ENCODE data around the gene GCHFR. TPM values are rescaled to one million over a fixed set of nuclear protein-coding genes. Genes with fewer than 3 reads are reported as not detected.

Gene GCHFR
- total and polyA plus RNA-seq, 2 of the 4 experiments (the other 2 are of a cell fraction) = 2.3 to 6.5 TPM

GRCh38 chr15:40799523-40799922 is 35.7 kb downstream of the GCHFR start:
- Histone ChIP-seq H3K14ac (replicated peaks; ENCODE audit: low read depth, low read length) (no peak overlapping the region), H2BK20ac (ENCODE audit: low read depth, low read length) (no peak overlapping the region), H2BK5ac (ENCODE audit: low read depth, low read length, poor library complexity, severe bottlenecking) (no peak overlapping the region), H3K36me3 (ENCODE audit: control insufficient read depth, insufficient read depth, low read length) (peaks cover 2% of the 10 kb centered on the region), H3K23ac (ENCODE audit: low read depth, low read length) (no peak overlapping the region), H4K8ac (ENCODE audit: low read depth in 2 of 2, low read length in 2 of 2) (no peak overlapping the region), H2BK120ac (ENCODE audit: low read depth, low read length) (no peak overlapping the region), H3K27ac (ENCODE audit: insufficient read depth, low read length) (no peak overlapping the region), H3K9me3 (ENCODE audit: control insufficient read depth, insufficient read depth, low read length) (no peaks in the 10 kb centered on the region), H3K56ac (ENCODE audit: extremely low read depth, insufficient read depth, low read length) (no peak overlapping the region), H2BK15ac (ENCODE audit: low read depth, low read length) (no peak overlapping the region), H2AK9ac (replicated peaks; ENCODE audit: low read depth, low read length, poor library complexity) (no peak overlapping the region), H3K4me1 (ENCODE audit: control insufficient read depth, insufficient read depth, low read length) (0 out of 2 replicates have a peak, but pooled peaks cover 1% of the 10 kb centered on the region), H3K79me1 (ENCODE audit: low read depth in 1 of 2, low read length in 2 of 2) (peaks cover 36 to 61% of the 10 kb centered on the region in 2 experiments), H3K18ac (ENCODE audit: low read depth, low read length) (no peak overlapping the region), H3K9ac (ENCODE audit: low read depth, low read length) (no peak overlapping the region), H3K4me2 (ENCODE audit: low read depth, low read length) (no peak overlapping the region), H4K5ac (ENCODE audit: low read depth, low read length) (no peak overlapping the region), H3K9me1 (ENCODE audit: insufficient read depth, low read length) (peaks cover 6% of the 10 kb centered on the region; the same call in 1 of the 2 replicates), H3K4ac (ENCODE audit: low read depth, low read length) (no peak overlapping the region), H4K20me1 (ENCODE audit: insufficient read depth, low read length) (peaks cover 3% of the 10 kb centered on the region; the same call in 1 of the 2 replicates), H3K4me3 (ENCODE audit: insufficient read depth, low read depth, low read length) (no peak overlapping the region), H3K27me3 (ENCODE audit: control insufficient read depth, insufficient read depth, low read length) (no peaks in the 10 kb centered on the region), H4K91ac (ENCODE audit: insufficient read depth, low read depth, low read length) (no peak overlapping the region), H2AK5ac (ENCODE audit: low read depth, low read length) (no peak overlapping the region), H2AFZ (replicated peaks; ENCODE audit: low read length, poor library complexity) (no peak overlapping the region)
- dilution Hi-C loops (cut with HindIII; ENCODE audit: low sequenced_read_pairs, unreplicated experiment) (no loop called here), in situ Hi-C loops (cut with MboI; ENCODE audit: low sequenced_read_pairs) (no loop called here), intact Hi-C loops (cut with micrococcal nuclease) (no loop called here)
- no peak for ATAC-seq (ENCODE audit: low read depth)
- TF ChIP-seq CHD1 (IDR thresholded peaks at IDR 0.05; ENCODE audit: low read depth, low read length) (no peak), RCOR1 (IDR thresholded peaks at IDR 0.05; ENCODE audit: insufficient replicate concordance, low read length) (no peak), ELK1 (IDR thresholded peaks at IDR 0.05; ENCODE audit: borderline replicate concordance, low read depth, low read length) (no peak), BHLHE40 (IDR thresholded peaks at IDR 0.05; ENCODE audit: low read depth, low read length) (no peak), MXI1 (IDR thresholded peaks at IDR 0.05; ENCODE audit: borderline replicate concordance, low read depth, low read length) (no peak)
- TF ChIP-seq, protein P1, sequence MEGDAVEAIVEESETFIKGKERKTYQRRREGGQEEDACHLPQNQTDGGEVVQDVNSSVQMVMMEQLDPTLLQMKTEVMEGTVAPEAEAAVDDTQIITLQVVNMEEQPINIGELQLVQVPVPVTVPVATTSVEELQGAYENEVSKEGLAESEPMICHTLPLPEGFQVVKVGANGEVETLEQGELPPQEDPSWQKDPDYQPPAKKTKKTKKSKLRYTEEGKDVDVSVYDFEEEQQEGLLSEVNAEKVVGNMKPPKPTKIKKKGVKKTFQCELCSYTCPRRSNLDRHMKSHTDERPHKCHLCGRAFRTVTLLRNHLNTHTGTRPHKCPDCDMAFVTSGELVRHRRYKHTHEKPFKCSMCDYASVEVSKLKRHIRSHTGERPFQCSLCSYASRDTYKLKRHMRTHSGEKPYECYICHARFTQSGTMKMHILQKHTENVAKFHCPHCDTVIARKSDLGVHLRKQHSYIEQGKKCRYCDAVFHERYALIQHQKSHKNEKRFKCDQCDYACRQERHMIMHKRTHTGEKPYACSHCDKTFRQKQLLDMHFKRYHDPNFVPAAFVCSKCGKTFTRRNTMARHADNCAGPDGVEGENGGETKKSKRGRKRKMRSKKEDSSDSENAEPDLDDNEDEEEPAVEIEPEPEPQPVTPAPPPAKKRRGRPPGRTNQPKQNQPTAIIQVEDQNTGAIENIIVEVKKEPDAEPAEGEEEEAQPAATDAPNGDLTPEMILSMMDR (conservative IDR thresholded peaks at IDR 0.05; ENCODE audit: low read depth, low read length) = no peak
- WGBS, 2 experiments (ENCODE audit: extremely low coverage in 2 of 2, insufficient read length in 1 of 2) = no CpG with 5 or more reads among the region's 3 CpGs
- BruUV-seq (replicated peaks) = no TSS peak
- CTCF ChIA-PET = no interaction called here
- no peak for DNase-seq
- POLR2A ChIA-PET (ENCODE audit: unreplicated experiment) = interaction anchor here (0.7 kb wide), 1 partner anchor 74 kb away, joined by 3 read pairs; no protein-coding TSS in a partner anchor

Data from IMR-90 (cell line).